ENCODE data around the gene TFCP2.

TFCP2 gene

GRCh38 chr12:51087818-51088217 is 85.1 kb downstream of the TFCP2 start:
- TF ChIP-seq MAX (IDR thresholded peaks at IDR 0.05) (no peak), EP300 (IDR thresholded peaks at IDR 0.05; ENCODE audit: borderline replicate concordance) (no peak), REST (IDR thresholded peaks at IDR 0.05; ENCODE audit: low read depth) (no peak)

- TF ChIP-seq CEBPB (IDR thresholded peaks at IDR 0.05) (peak; percentile 88), YY1 (IDR thresholded peaks at IDR 0.05; ENCODE audit: low read depth) (no peak)
These were observed 86.0 kb downstream of the TFCP2 start for GRCh38 chr12:51086933-51087332.

- no peak for TF ChIP-seq TCF12 (IDR thresholded peaks at IDR 0.05; ENCODE audit: low read depth)
- TF ChIP-seq REST (IDR thresholded peaks at IDR 0.05; ENCODE audit: low read depth) = no peak
- TF ChIP-seq TAF1 (IDR thresholded peaks at IDR 0.05; ENCODE audit: low read depth) = no peak
- no peak for TF ChIP-seq NFIC (IDR thresholded peaks at IDR 0.05)
- no peak for TF ChIP-seq FOXM1 (IDR thresholded peaks at IDR 0.05; ENCODE audit: borderline replicate concordance, low read depth)
- TF ChIP-seq RAD21 (IDR thresholded peaks at IDR 0.05; ENCODE audit: low read depth) = no peak
- no peak for TF ChIP-seq EGR1 (IDR thresholded peaks at IDR 0.05)
- TF ChIP-seq CEBPB (IDR thresholded peaks at IDR 0.05) = no peak
- no peak for TF ChIP-seq USF1 (IDR thresholded peaks at IDR 0.05)
- TF ChIP-seq YY1 (IDR thresholded peaks at IDR 0.05; ENCODE audit: low read depth) = no peak
These were observed 87.2 kb downstream of the TFCP2 start for GRCh38 chr12:51085757-51086156.

GRCh38 chr12:51083126-51083833 is 89.7 kb downstream of the TFCP2 start, which contains the start of gene CSRNP2:
Gene CSRNP2 (minus strand): TSS chr12:51083596. CDS start chr12:51076561, 7,035 bp downstream.
- TF ChIP-seq TCF12 (IDR thresholded peaks at IDR 0.05; ENCODE audit: low read depth) (peak; percentile 29; the same call in 1 of the 2 replicates), ZBTB7A (IDR thresholded peaks at IDR 0.05; ENCODE audit: low read depth) (peak; percentile 90), EP300 (IDR thresholded peaks at IDR 0.05; ENCODE audit: borderline replicate concordance) (no peak), EGR1 (IDR thresholded peaks at IDR 0.05) (peak; percentile 69), USF1 (IDR thresholded peaks at IDR 0.05) (no peak), TAF1 (IDR thresholded peaks at IDR 0.05; ENCODE audit: low read depth) (peak; percentile 94), YY1 (IDR thresholded peaks at IDR 0.05; ENCODE audit: low read depth) (peak; percentile 68; the same call in 1 of the 2 replicates), MAX (IDR thresholded peaks at IDR 0.05) (peak; percentile 84)

- TF ChIP-seq NFIC (IDR thresholded peaks at IDR 0.05) (no peak), TAF1 (IDR thresholded peaks at IDR 0.05; ENCODE audit: low read depth) (no peak), EP300 (IDR thresholded peaks at IDR 0.05; ENCODE audit: borderline replicate concordance) (no peak), RAD21 (IDR thresholded peaks at IDR 0.05; ENCODE audit: low read depth) (no peak), TCF12 (IDR thresholded peaks at IDR 0.05; ENCODE audit: low read depth) (no peak), CREB1 (IDR thresholded peaks at IDR 0.05; ENCODE audit: low read depth) (no peak), TEAD4 (IDR thresholded peaks at IDR 0.05) (no peak), FOXM1 (IDR thresholded peaks at IDR 0.05; ENCODE audit: borderline replicate concordance, low read depth) (no peak), ZBTB7A (IDR thresholded peaks at IDR 0.05; ENCODE audit: low read depth) (no peak), YY1 (IDR thresholded peaks at IDR 0.05; ENCODE audit: low read depth) (no peak), CEBPB (IDR thresholded peaks at IDR 0.05) (no peak), MAX (IDR thresholded peaks at IDR 0.05) (no peak; the same call in 1 of the 2 replicates), REST (IDR thresholded peaks at IDR 0.05; ENCODE audit: low read depth) (no peak), USF1 (IDR thresholded peaks at IDR 0.05) (no peak), EGR1 (IDR thresholded peaks at IDR 0.05) (no peak)
These were observed 90.3 kb downstream of the TFCP2 start for GRCh38 chr12:51082561-51083125.

All from Ishikawa (cell line).